ENCODE measurements around the gene CLEC4C.

- no peak for TF ChIP-seq CTCF (conservative IDR thresholded peaks at IDR 0.05 in 1 of 2, IDR thresholded peaks at IDR 0.05 in 1 of 2; ENCODE audit: low read depth in 1 of 2, low read length in 2 of 2)
- TF ChIP-seq EZH2 (IDR thresholded peaks at IDR 0.05; ENCODE audit: low read length, missing control alignments), result no peak
Observed at GRCh38 chr12:7749442-7749841, 2.3 kb upstream of the CLEC4C start.
